Measurements from ENCODE around the gene RNF10.
"Not testable (repeated sequence)": the region's sequence is repeated elsewhere in the genome, so short reads cannot be mapped to it uniquely, and the experiment has no call there.

The RNF10 gene

GRCh38 chr12:120581998-120582397, 47.8 kb downstream of the RNF10 start:
- no peak for DNase-seq

GRCh38 chr12:120583478-120584030, 49.4 kb downstream of the RNF10 start:
- no peak for DNase-seq

- no peak for DNase-seq
Observed at GRCh38 chr12:120584343-120585149, 50.4 kb downstream of the RNF10 start.

- no peak for DNase-seq
Observed at GRCh38 chr12:120586206-120586605, 52.0 kb downstream of the RNF10 start.

- DNase-seq = no peak
Observed at GRCh38 chr12:120586860-120587259, 52.7 kb downstream of the RNF10 start.

GRCh38 chr12:120588371-120588770, 54.2 kb downstream of the RNF10 start:
- DNase-seq = no peak

- DNase-seq = no peak
Observed at GRCh38 chr12:120588948-120589930, 55.1 kb downstream of the RNF10 start.

GRCh38 chr12:120590741-120591407, 56.7 kb downstream of the RNF10 start:
- no peak for DNase-seq

GRCh38 chr12:120592121-120593049, 58.2 kb downstream of the RNF10 start:
- DNase-seq = no peak

- DNase-seq = no peak
Observed at GRCh38 chr12:120596901-120597300, 62.7 kb downstream of the RNF10 start.

GRCh38 chr12:120597861-120598260, 63.7 kb downstream of the RNF10 start:
- no peak for DNase-seq

- DNase-seq = no peak
Observed at GRCh38 chr12:120598674-120599463, 64.7 kb downstream of the RNF10 start.

- DNase-seq = no peak
Observed at GRCh38 chr12:120599672-120600552, 65.8 kb downstream of the RNF10 start.

GRCh38 chr12:120602416-120602815, 68.3 kb downstream of the RNF10 start:
- peak; percentile 26 for DNase-seq

GRCh38 chr12:120610560-120610959, 76.4 kb downstream of the RNF10 start:
- no peak for DNase-seq

- DNase-seq = not testable (repeated sequence)
Observed at GRCh38 chr12:120611534-120611933, 77.4 kb downstream of the RNF10 start.

- DNase-seq = no peak
Observed at GRCh38 chr12:120614848-120615247, 80.7 kb downstream of the RNF10 start.

GRCh38 chr12:120617193-120617592, 83.0 kb downstream of the RNF10 start:
- DNase-seq = not testable (repeated sequence)

GRCh38 chr12:120617767-120618166, 83.6 kb downstream of the RNF10 start:
- DNase-seq = not testable (repeated sequence)

All from NCI-H226 (cell line).